HEK293T (cell line): ENCODE measurements around the gene POLR3GL.

Experiments used
- BHLHE40 ChIP-seq: fragments of 450-650 bp; IDR thresholded peaks from 2 replicates; pipeline ENCODE4 v1.6.1; 2016; ENCODE audit warnings: mild to moderate bottlenecking, moderate library complexity, borderline replicate concordance
- ELF4 ChIP-seq: fragments of 450-650 bp; IDR thresholded peaks from 2 replicates; pipeline ENCODE4 v1.6.1; 2017; ENCODE audit warnings: antibody characterized with exemption
- NFRKB ChIP-seq: fragments of 450-650 bp; IDR thresholded peaks from 2 replicates; pipeline ENCODE4 v1.6.1; 2016; ENCODE audit warnings: mild to moderate bottlenecking, moderate library complexity
- SUZ12 ChIP-seq: fragments of 450-650 bp; IDR thresholded peaks from 2 replicates; pipeline ENCODE4 v1.6.1; 2016; ENCODE audit warnings: mild to moderate bottlenecking
- TARDBP ChIP-seq: fragments of 450-650 bp; IDR thresholded peaks from 2 replicates; pipeline ENCODE4 v1.6.1; 2016

- TF ChIP-seq SUZ12 (no peak), ELF4 (no peak), NFRKB (no peak), BHLHE40 (no peak), TARDBP (no peak)
Measured at GRCh38 chr1:146019231-146020057, 55.0 kb downstream of the POLR3GL start.
